Measurements from ENCODE around the gene COX6A1. TPM values are rescaled to one million over a fixed set of nuclear protein-coding genes. Genes with fewer than 3 reads are reported as not detected.

Gene COX6A1
- total and polyA plus RNA-seq, 2 donors from 2014 or later, result 331 to 1,697 TPM

GRCh38 chr12:120474616-120474960, 36.7 kb downstream of the COX6A1 start:
- no peaks in the 10 kb centered on the region for H3K9me3 ChIP-seq (ENCODE audit: control insufficient read depth in 2 of 3, insufficient read depth in 1 of 3, low read length in 3 of 3)
- no peak overlapping the region for H3K4me3 ChIP-seq (ENCODE audit: low read length in 3 of 3)
- no peaks in the 10 kb centered on the region for H3K27me3 ChIP-seq (ENCODE audit: control insufficient read depth, insufficient read depth, low read length)
- DNase-seq (peak in 3 of 5 donors; percentile 53 to 84 (median 75)), FAIRE-seq (no peak)
- H3K4me1 ChIP-seq (ENCODE audit: control insufficient read depth in 2 of 3, insufficient read depth in 2 of 3, low read depth in 1 of 3, low read length in 3 of 3), result no peaks in the 10 kb centered on the region
- intact Hi-C loops (cut with DNase I), result no loop called here
- H3K36me3 ChIP-seq (ENCODE audit: control insufficient read depth in 2 of 3, insufficient read depth in 3 of 3, low read length in 3 of 3), result no peaks in the 10 kb centered on the region
- TF ChIP-seq, protein P1, sequence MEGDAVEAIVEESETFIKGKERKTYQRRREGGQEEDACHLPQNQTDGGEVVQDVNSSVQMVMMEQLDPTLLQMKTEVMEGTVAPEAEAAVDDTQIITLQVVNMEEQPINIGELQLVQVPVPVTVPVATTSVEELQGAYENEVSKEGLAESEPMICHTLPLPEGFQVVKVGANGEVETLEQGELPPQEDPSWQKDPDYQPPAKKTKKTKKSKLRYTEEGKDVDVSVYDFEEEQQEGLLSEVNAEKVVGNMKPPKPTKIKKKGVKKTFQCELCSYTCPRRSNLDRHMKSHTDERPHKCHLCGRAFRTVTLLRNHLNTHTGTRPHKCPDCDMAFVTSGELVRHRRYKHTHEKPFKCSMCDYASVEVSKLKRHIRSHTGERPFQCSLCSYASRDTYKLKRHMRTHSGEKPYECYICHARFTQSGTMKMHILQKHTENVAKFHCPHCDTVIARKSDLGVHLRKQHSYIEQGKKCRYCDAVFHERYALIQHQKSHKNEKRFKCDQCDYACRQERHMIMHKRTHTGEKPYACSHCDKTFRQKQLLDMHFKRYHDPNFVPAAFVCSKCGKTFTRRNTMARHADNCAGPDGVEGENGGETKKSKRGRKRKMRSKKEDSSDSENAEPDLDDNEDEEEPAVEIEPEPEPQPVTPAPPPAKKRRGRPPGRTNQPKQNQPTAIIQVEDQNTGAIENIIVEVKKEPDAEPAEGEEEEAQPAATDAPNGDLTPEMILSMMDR (IDR thresholded peaks at IDR 0.05; ENCODE audit: borderline replicate concordance, extremely low read depth, insufficient read depth), result no peak
- H3K27ac ChIP-seq (ENCODE audit: low read depth in 2 of 2, low read length in 2 of 2), result no peak overlapping the region
- H3K9ac ChIP-seq (ENCODE audit: low read length in 3 of 3), result no peak overlapping the region

DNA sequence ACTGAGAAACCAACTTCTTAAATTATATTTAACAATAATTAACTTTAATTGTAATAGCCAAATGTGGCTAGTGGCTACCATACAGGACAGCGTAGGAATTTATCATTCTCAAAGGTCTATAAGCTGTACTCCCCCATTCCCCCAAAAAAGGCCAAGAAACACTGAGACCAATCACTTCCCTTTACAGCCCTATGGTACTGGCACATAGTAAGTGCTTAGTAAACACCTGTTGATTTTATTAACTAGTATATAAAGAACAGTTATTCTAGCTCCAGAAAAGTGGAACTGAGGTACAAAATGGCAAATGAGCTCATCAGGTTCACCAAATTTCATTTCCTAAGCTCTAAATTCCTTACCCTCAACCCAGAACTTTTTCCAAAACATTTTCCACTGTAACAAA, 37.7 kb downstream of the COX6A1 start:
- intact Hi-C loops (cut with DNase I), result no loop called here
- Histone ChIP-seq H3K9me3 (ENCODE audit: control insufficient read depth in 2 of 3, insufficient read depth in 1 of 3, low read length in 3 of 3) (no peaks in the 10 kb centered on the region), H3K27ac (ENCODE audit: low read depth in 2 of 2, low read length in 2 of 2) (no peak overlapping the region), H3K4me1 (ENCODE audit: control insufficient read depth in 2 of 3, insufficient read depth in 2 of 3, low read depth in 1 of 3, low read length in 3 of 3) (no peaks in the 10 kb centered on the region), H3K36me3 (ENCODE audit: control insufficient read depth in 2 of 3, insufficient read depth in 3 of 3, low read length in 3 of 3) (no peaks in the 10 kb centered on the region), H3K9ac (ENCODE audit: low read length in 3 of 3) (no peak overlapping the region), H3K4me3 (ENCODE audit: low read length in 3 of 3) (no peak overlapping the region), H3K27me3 (ENCODE audit: control insufficient read depth, insufficient read depth, low read length) (no peaks in the 10 kb centered on the region)
- TF ChIP-seq, protein P1 (IDR thresholded peaks at IDR 0.05; ENCODE audit: borderline replicate concordance, extremely low read depth, insufficient read depth), result no peak
- DNase-seq, result no peak
- FAIRE-seq, result no peak

- no peak for FAIRE-seq
- intact Hi-C loops (cut with DNase I), result no loop called here
- Histone ChIP-seq H3K36me3 (ENCODE audit: control insufficient read depth in 2 of 3, insufficient read depth in 3 of 3, low read length in 3 of 3) (no peaks in the 10 kb centered on the region), H3K27ac (ENCODE audit: low read depth in 2 of 2, low read length in 2 of 2) (no peak overlapping the region), H3K4me3 (ENCODE audit: low read length in 3 of 3) (no peak overlapping the region), H3K27me3 (ENCODE audit: control insufficient read depth, insufficient read depth, low read length) (no peaks in the 10 kb centered on the region), H3K9ac (ENCODE audit: low read length in 3 of 3) (no peak overlapping the region), H3K4me1 (ENCODE audit: control insufficient read depth in 2 of 3, insufficient read depth in 2 of 3, low read depth in 1 of 3, low read length in 3 of 3) (no peaks in the 10 kb centered on the region), H3K9me3 (ENCODE audit: control insufficient read depth in 2 of 3, insufficient read depth in 1 of 3, low read length in 3 of 3) (no peaks in the 10 kb centered on the region)
- TF ChIP-seq, protein P1 (IDR thresholded peaks at IDR 0.05; ENCODE audit: borderline replicate concordance, extremely low read depth, insufficient read depth), result no peak
- DNase-seq, result no peak
These were observed 41.5 kb downstream of the COX6A1 start for GRCh38 chr12:120479458-120479857.

DNA sequence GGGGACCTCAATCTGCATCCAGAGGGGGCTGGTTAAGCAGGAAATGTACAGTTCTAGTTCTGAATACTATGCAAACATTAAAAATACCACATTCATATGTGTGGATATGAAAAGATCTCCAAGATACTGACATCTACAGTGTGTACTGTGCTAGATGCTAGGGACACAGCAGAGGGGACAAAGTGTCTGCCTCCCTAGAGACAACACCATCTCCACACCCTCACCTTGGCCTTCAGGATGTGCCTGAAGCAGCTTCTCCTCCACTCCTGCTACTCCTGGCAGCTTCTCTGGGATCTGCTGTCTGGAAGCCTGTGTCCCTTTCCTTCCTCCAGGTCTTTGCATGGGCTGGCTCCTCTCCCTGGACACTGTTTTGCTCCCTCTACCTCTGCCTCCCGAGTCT, 42.3 kb downstream of the COX6A1 start:
- DNase-seq (no peak), FAIRE-seq (no peak)
- Histone ChIP-seq H3K9ac (ENCODE audit: low read length in 3 of 3) (no peak overlapping the region), H3K9me3 (ENCODE audit: control insufficient read depth in 2 of 3, insufficient read depth in 1 of 3, low read length in 3 of 3) (no peaks in the 10 kb centered on the region), H3K4me3 (ENCODE audit: low read length in 3 of 3) (no peak overlapping the region), H3K27me3 (ENCODE audit: control insufficient read depth, insufficient read depth, low read length) (no peaks in the 10 kb centered on the region), H3K36me3 (ENCODE audit: control insufficient read depth in 2 of 3, insufficient read depth in 3 of 3, low read length in 3 of 3) (no peaks in the 10 kb centered on the region), H3K27ac (ENCODE audit: low read depth in 2 of 2, low read length in 2 of 2) (no peak overlapping the region), H3K4me1 (ENCODE audit: control insufficient read depth in 2 of 3, insufficient read depth in 2 of 3, low read depth in 1 of 3, low read length in 3 of 3) (no peaks in the 10 kb centered on the region)
- intact Hi-C loops (cut with DNase I), result no loop called here
- TF ChIP-seq, protein P1 (IDR thresholded peaks at IDR 0.05; ENCODE audit: borderline replicate concordance, extremely low read depth, insufficient read depth), result no peak

All from kidney (tissue), 14 donors.